CD14-positive monocyte (primary cell): Measurements from ENCODE around the gene ZNF585A. TPM values are rescaled to one million over a fixed set of nuclear protein-coding genes. Genes with fewer than 3 reads are reported as not detected.

ENCODE experiments used
- DNase-seq, 3 donors: peaks; one replicate each; pipeline ENCODE4 v3.0.0-alpha.2; 2011 to 2022
- H2AFZ ChIP-seq: 2 replicates; pipeline ENCODE4 v1.6.0; 2012; ENCODE audit warnings: mild to moderate bottlenecking, low read depth, low read length, inconsistent platforms; ENCODE audit not compliant: insufficient read depth, poor library complexity, severe bottlenecking
- H3K27ac ChIP-seq, 2 donors: 1 replicate in 1 of 2; 2 replicates in 1 of 2; pipeline ENCODE4 v1.5.1; 2012 to 2013; ENCODE audit warnings: low read length in 2 of 2, control low read depth in 1 of 2, inconsistent platforms in 1 of 2, low read depth in 1 of 2, mild to moderate bottlenecking in 1 of 2
- H3K27me3 ChIP-seq, 2 donors: one replicate each; pipeline versions ENCODE4 v1.6.0 to v1.6.1; 2011 to 2013; ENCODE audit warnings: low read length in 2 of 2; ENCODE audit not compliant: control insufficient read depth in 2 of 2, insufficient read depth in 2 of 2
- H3K36me3 ChIP-seq, 2 donors: replicated peaks in 1 of 2; 1 replicate in 1 of 2; 2 replicates in 1 of 2; pipeline versions ENCODE4 v1.5.1 to v1.6.1; 2012 to 2013; ENCODE audit warnings: low read length in 2 of 2, control low read depth in 1 of 2, inconsistent platforms in 1 of 2, mild to moderate bottlenecking in 1 of 2; ENCODE audit not compliant: insufficient read depth in 2 of 2, control insufficient read depth in 1 of 2
- H3K4me1 ChIP-seq, 2 donors: 1 replicate in 1 of 2; 2 replicates in 1 of 2; pipeline versions ENCODE4 v1.5.1 to v1.6.1; 2012 to 2013; ENCODE audit warnings: low read length in 2 of 2, control low read depth in 1 of 2, inconsistent platforms in 1 of 2, mild to moderate bottlenecking in 1 of 2, moderate library complexity in 1 of 2; ENCODE audit not compliant: insufficient read depth in 2 of 2, control insufficient read depth in 1 of 2
- H3K4me2 ChIP-seq: replicated peaks from 2 replicates; pipeline ENCODE3; 2012; ENCODE audit warnings: low read length, moderate library complexity, mild to moderate bottlenecking; ENCODE audit not compliant: poor library complexity, severe bottlenecking; ENCODE audit errors: extremely low read depth
- H3K4me3 ChIP-seq, 3 experiments: fragments of 200-600 bp in 1 of 3; sonication (generic) in 1 of 3; replicated peaks in 1 of 3; 1 replicate in 2 of 3; 2 replicates in 1 of 3; pipeline ENCODE4 v1.5.1; 2011 to 2013; ENCODE audit warnings: low read length in 3 of 3, mild to moderate bottlenecking in 3 of 3, control low read depth in 2 of 3, low read depth in 2 of 3, inconsistent platforms in 1 of 3, moderate library complexity in 1 of 3
- H3K79me2 ChIP-seq: 2 replicates; pipeline ENCODE4 v1.6.0; 2012; ENCODE audit warnings: mild to moderate bottlenecking, control low read depth, inconsistent platforms, low read length, moderate library complexity; ENCODE audit not compliant: insufficient read depth
- H3K9ac ChIP-seq: 2 replicates; pipeline ENCODE4 v1.6.0; 2017; ENCODE audit warnings: low read length, mild to moderate bottlenecking; ENCODE audit not compliant: insufficient read depth, poor library complexity, severe bottlenecking
- H3K9me3 ChIP-seq, 2 donors: replicated peaks in 1 of 2; 1 replicate in 1 of 2; 2 replicates in 1 of 2; pipeline versions ENCODE4 v1.5.1 to v1.6.1; 2012 to 2013; ENCODE audit warnings: low read length in 2 of 2, control low read depth in 1 of 2; ENCODE audit not compliant: control insufficient read depth in 1 of 2, insufficient read depth in 1 of 2
- H4K20me1 ChIP-seq: 2 replicates; pipeline ENCODE4 v1.6.0; 2012; ENCODE audit warnings: mild to moderate bottlenecking, low read length, control low read depth, moderate library complexity; ENCODE audit not compliant: insufficient read depth
- H3K27ac Mint-ChIP-seq, 7 donors: one replicate each; pipeline ENCODE4 v1.8.0; 2020; ENCODE audit warnings: mild to moderate bottlenecking in 7 of 7, mixed read lengths in 7 of 7, moderate library complexity in 6 of 7, inconsistent platforms in 2 of 7
- H3K27me3 Mint-ChIP-seq, 3 donors: one replicate each; pipeline ENCODE4 v1.8.0; 2021 to 2022; ENCODE audit warnings: low read depth in 3 of 3, mild to moderate bottlenecking in 3 of 3, mixed read lengths in 3 of 3, moderate library complexity in 3 of 3, inconsistent platforms in 1 of 3
- H3K36me3 Mint-ChIP-seq, 2 donors: one replicate each; pipeline ENCODE4 v1.8.0; 2020; ENCODE audit warnings: mixed read lengths in 2 of 2, inconsistent platforms in 1 of 2, mild to moderate bottlenecking in 1 of 2
- H3K4me1 Mint-ChIP-seq: one replicate; pipeline ENCODE4 v1.8.0; 2020; ENCODE audit warnings: mild to moderate bottlenecking, mixed read lengths
- H3K4me3 Mint-ChIP-seq, 2 donors: one replicate each; pipeline ENCODE4 v1.8.0; 2020; ENCODE audit warnings: mild to moderate bottlenecking in 2 of 2, mixed read lengths in 2 of 2, moderate library complexity in 1 of 2
- H3K9me3 Mint-ChIP-seq, 7 donors: one replicate each; pipeline ENCODE4 v1.8.0; 2020 to 2022; ENCODE audit warnings: mixed read lengths in 7 of 7, mild to moderate bottlenecking in 6 of 7, moderate library complexity in 6 of 7, inconsistent platforms in 2 of 7
- CTCF ChIP-seq: fragments of 200-600 bp; IDR thresholded peaks from one replicate; pipeline ENCODE4 v1.8.0; 2022; ENCODE audit warnings: antibody characterized with exemption, mild to moderate bottlenecking
- WGBS: methylation state at CpG from one replicate; pipeline ENCODE4 v1.1.5; 2013; ENCODE audit warnings: missing lambda C conversion rate; ENCODE audit not compliant: insufficient coverage; 5-methylcytosine and 5-hydroxymethylcytosine counted together
- intact Hi-C, 2 donors: fragments of 100-400 bp; cut with micrococcal nuclease; formaldehyde crosslinking; loops; one replicate each; pipeline versions ENCODE4 v1.15.0 to v1.15.1; 2023
- polyA plus RNA-seq, 3 donors: library from polyadenylated mRNA; depleted of rRNA in 1 of 3; unstranded in 2 of 3; stranded (reverse) in 1 of 3; fragments of 300-500 nt in 2 of 3; fragments of >200 nt in 1 of 3; fragmentation: Illumina TruSeq in 2 of 3; gene quantifications; 1 replicate in 2 of 3; 2 replicates in 1 of 3; pipeline ENCODE4 v1.2.3, GENCODE V29; 2012 to 2021

Gene ZNF585A
- polyA plus RNA-seq, 3 donors = 6.4 to 25.5 (median 23.2) TPM

GRCh38 chr19:37217775-37218591 is 45.5 kb upstream of the ZNF585A start, which contains the start of gene ZNF383:
TSS of gene ZNF383 (plus strand) at chr19:37218214. CDS start at chr19:37230454, 12,240 bp downstream.
- Histone ChIP-seq H3K4me1 (peaks cover 10 to 16% of the 10 kb centered on the region in 2 donors), H3K27me3 (no peaks in the 10 kb centered on the region), H3K36me3 (peaks cover 3 to 40% of the 10 kb centered on the region in 2 donors), H3K9ac (peak within 1 kb of the TSS; percentile 85), H4K20me1 (no peaks in the 10 kb centered on the region), H2AFZ (peak within 1 kb of the TSS; percentile 95), H3K27ac (peak within 1 kb of the TSS; percentile 71 to 92), H3K4me3 (peak within 1 kb of the TSS; percentile 92 to 100 (median 94)), H3K79me2 (peaks cover 39% of the 10 kb centered on the region), H3K9me3 (peaks cover 24 to 40% of the 10 kb centered on the region in 2 donors), H3K4me2 (peak within 1 kb of the TSS; percentile 90)
- H3K4me3 Mint-ChIP-seq = peak within 1 kb of the TSS; percentile 99
- peaks cover 14 to 33% of the 10 kb centered on the region in 2 donors for H3K36me3 Mint-ChIP-seq
- peaks cover 15 to 56% (median 43%) of the 10 kb centered on the region in 7 donors for H3K9me3 Mint-ChIP-seq
- no peak for TF ChIP-seq CTCF
- intact Hi-C loops = loop anchor here (5.0 to 10.0 kb wide), 6 partner anchors 143 to 1003 kb away; partner anchors contain the start of genes ZNF527 (in 2 of the 2), ZNF850 (in 2 of the 2), ZNF146 (in 1 of the 2) and ZNF420 (in 1 of the 2)
- WGBS = under 1% methylated on average over 42 of the region's 44 CpGs
- H3K27ac Mint-ChIP-seq = peak within 1 kb of the TSS; percentile 92 to 99 (median 94)
- peaks cover 16% of the 10 kb centered on the region for H3K4me1 Mint-ChIP-seq
- peak; percentile 70 to 75 (median 72) for DNase-seq
- H3K27me3 Mint-ChIP-seq = peaks cover 0 to 4% (median 2%) of the 10 kb centered on the region in 3 donors

- Histone ChIP-seq H3K79me2 (peaks cover 35% of the 10 kb centered on the region), H3K27ac (peak overlapping the region; percentile 71 to 92), H2AFZ (peak overlapping the region; percentile 95), H3K4me1 (peaks cover 10 to 16% of the 10 kb centered on the region in 2 donors), H3K9ac (peak overlapping the region; percentile 85), H4K20me1 (no peaks in the 10 kb centered on the region), H3K4me2 (peak overlapping the region; percentile 90), H3K9me3 (peaks cover 18 to 39% of the 10 kb centered on the region in 2 donors), H3K4me3 (peak overlapping the region; percentile 92 to 100 (median 94)), H3K36me3 (peaks cover 3 to 34% of the 10 kb centered on the region in 2 donors), H3K27me3 (no peaks in the 10 kb centered on the region)
- Mint-ChIP-seq H3K27ac (peak overlapping the region in 6 of 7 donors; percentile 92 to 99 (median 94)), H3K36me3 (peaks cover 10 to 29% of the 10 kb centered on the region in 2 donors), H3K9me3 (peaks cover 13 to 56% (median 42%) of the 10 kb centered on the region in 7 donors), H3K4me1 (peaks cover 16% of the 10 kb centered on the region), H3K4me3 (peak overlapping the region; percentile 99), H3K27me3 (peaks cover 0 to 4% (median 2%) of the 10 kb centered on the region in 3 donors)
- DNase-seq = no peak
- no peak for TF ChIP-seq CTCF
- 0% methylated on average over 6 of the region's 7 CpGs for WGBS
- intact Hi-C loops = loop anchor here (5.0 to 10.0 kb wide), 6 partner anchors 143 to 1003 kb away; partner anchors contain the start of genes ZNF527 (in 2 of the 2), ZNF850 (in 2 of the 2), ZNF146 (in 1 of the 2) and ZNF420 (in 1 of the 2)
These were observed 44.9 kb upstream of the ZNF585A start for GRCh38 chr19:37217480-37217774.
